Spleen (tissue), 11 donors: ENCODE results near the gene CLIC5. TPM values are rescaled to one million over a fixed set of nuclear protein-coding genes. Genes with fewer than 3 reads are reported as not detected.

Experiments
- DNase-seq: peaks from one replicate; pipeline ENCODE4 v3.0.0-alpha.2; 2020
- H3K27ac ChIP-seq, 8 donors: fragments of 200-600 bp; sonication (generic) in 7 of 8; 1 replicate in 4 of 8; 2 replicates in 4 of 8; pipeline versions ENCODE4 v1.5.0 to v1.8.0; 2016 to 2021; ENCODE audit warnings: inconsistent platforms in 4 of 8, mild to moderate bottlenecking in 4 of 8, moderate library complexity in 1 of 8
- H3K27me3 ChIP-seq, 7 donors: fragments of 200-600 bp; sonication (generic) in 6 of 7; replicated peaks in 1 of 7; 1 replicate in 4 of 7; 2 replicates in 3 of 7; pipeline versions ENCODE4 v1.5.0 to v1.8.0; 2016 to 2021; ENCODE audit warnings: inconsistent platforms in 3 of 7, mild to moderate bottlenecking in 1 of 7
- H3K36me3 ChIP-seq, 6 donors: fragments of 200-600 bp; sonication (generic) in 5 of 6; 1 replicate in 4 of 6; 2 replicates in 2 of 6; pipeline versions ENCODE4 v1.5.0 to v1.8.0; 2016 to 2021; ENCODE audit warnings: inconsistent platforms in 2 of 6
- H3K4me1 ChIP-seq, 6 donors: fragments of 200-600 bp; sonication (generic) in 5 of 6; 1 replicate in 3 of 6; 2 replicates in 3 of 6; pipeline versions ENCODE4 v1.5.0 to v1.8.0; 2016 to 2021; ENCODE audit warnings: inconsistent platforms in 3 of 6
- H3K4me3 ChIP-seq, 8 donors: fragments of 200-600 bp; sonication (generic) in 7 of 8; 1 replicate in 4 of 8; 2 replicates in 4 of 8; pipeline versions ENCODE4 v1.5.0 to v1.8.0; 2016 to 2021; ENCODE audit warnings: inconsistent platforms in 4 of 8, mild to moderate bottlenecking in 4 of 8, moderate library complexity in 2 of 8
- H3K9me3 ChIP-seq, 8 donors: fragments of 200-600 bp; sonication (generic) in 7 of 8; 1 replicate in 4 of 8; 2 replicates in 4 of 8; pipeline versions ENCODE4 v1.5.0 to v1.8.0; 2016 to 2021; ENCODE audit warnings: inconsistent platforms in 4 of 8
- CTCF ChIP-seq, 11 experiments: fragments of 200-600 bp in 7 of 11; fragments of 450-650 bp in 4 of 11; sonication (generic) in 4 of 11; IDR thresholded peaks in 8 of 11; conservative IDR thresholded peaks in 3 of 11; 1 replicate in 7 of 11; 2 replicates in 4 of 11; pipeline versions ENCODE4 v1.4.0 to v1.8.0; 2016 to 2021; ENCODE audit warnings: antibody characterized with exemption in 11 of 11, inconsistent platforms in 4 of 11, mild to moderate bottlenecking in 1 of 11
- POLR2A ChIP-seq, 3 donors: fragments of 450-650 bp; IDR thresholded peaks; one replicate each; pipeline ENCODE4 v1.5.1; 2017; ENCODE audit warnings: antibody characterized with exemption in 3 of 3, mild to moderate bottlenecking in 1 of 3
- POLR2AphosphoS5 ChIP-seq, 3 donors: sonication (generic); formaldehyde crosslinking; IDR thresholded peaks; one replicate each; pipeline ENCODE4 v1.5.1; 2017; ENCODE audit warnings: antibody characterized with exemption in 3 of 3
- WGBS, 5 donors: extraction: QIAGEN DNeasy Blood & Tissue Kit in 3 of 5; methylation state at CpG; one replicate each; pipeline versions ENCODE4 v1.1.5 to v1.1.7; 2013 to 2018; 5-methylcytosine and 5-hydroxymethylcytosine counted together
- intact Hi-C: fragments of 100-400 bp; cut with DNase I; formaldehyde crosslinking; loops from one replicate; pipeline ENCODE4 v1.15.0; 2023; ENCODE audit warnings: low total_unique reads
- polyA plus RNA-seq, 3 donors: library from polyadenylated mRNA; stranded (reverse); fragments of 200-250 nt; gene quantifications; one replicate each; pipeline ENCODE4 v1.2.1, GENCODE V29; 2013
- total RNA-seq, 7 donors: library from RNA; depleted of rRNA in 3 of 7; stranded (reverse); fragments of >200 nt in 3 of 7; fragmentation: NEBNext Ultra II Directional in 4 of 7; extraction: Animal tissue kit (Norgen Biotek cat#: 25700) in 4 of 7; gene quantifications; one replicate each; pipeline versions ENCODE4 v1.1.0 to v1.2.1, GENCODE V29; 2016 to 2021
- donor health status: healthy with polysubstance abuse.
- donor health status: DM: no; HTN: no; CAD: no; lungs with moderate emphysema.
- donor health status: DM: no; HTN: no; CAD: no.
- donor health status: Bipolar disorder and iron deficiency.
- donor health status: healthy.
- donor health status: DM: no; HTN: no; CAD: no.
- donor health status: DM: yes; HTN: yes; CAD: no.

The CLIC5 gene
- total and polyA plus RNA-seq, 10 donors = 2.8 to 189 (median 71.2) TPM

DNA sequence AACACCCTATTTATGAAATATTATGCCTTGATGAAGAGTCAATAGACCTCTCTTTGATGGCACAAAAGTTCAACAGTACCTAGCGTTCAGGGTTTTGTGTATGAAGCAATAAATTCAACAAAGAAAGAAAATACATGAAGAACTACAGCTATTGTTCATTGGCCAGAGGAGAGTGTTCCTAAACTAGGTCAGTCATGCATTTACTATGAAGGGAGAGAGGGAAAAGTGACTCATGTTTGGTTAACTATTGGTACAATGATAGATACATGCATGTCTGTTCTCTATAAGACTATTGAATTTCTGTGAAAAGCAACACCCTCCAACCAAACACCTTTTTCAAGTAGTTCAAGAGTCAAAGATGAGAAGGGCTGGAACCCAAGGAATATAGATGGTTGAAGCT, 50.7 kb downstream of the CLIC5 start:
- Histone ChIP-seq H3K9me3 (peaks cover 0 to 11% (median 2%) of the 10 kb centered on the region in 8 donors), H3K27ac (peak overlapping the region in 4 of 8 donors; percentile 7 to 53 (median 30)), H3K4me1 (peaks cover 0 to 9% (median 4%) of the 10 kb centered on the region in 6 donors), H3K36me3 (no peaks in the 10 kb centered on the region), H3K4me3 (no peak overlapping the region), H3K27me3 (no peaks in the 10 kb centered on the region)
- TF ChIP-seq POLR2A (IDR thresholded peaks at IDR 0.05) (no peak), CTCF (IDR thresholded peaks at IDR 0.05 in 8 of 11, conservative IDR thresholded peaks at IDR 0.05 in 3 of 11) (no peak), POLR2AphosphoS5 (IDR thresholded peaks at IDR 0.05) (no peak)
- WGBS, 5 donors = 90 to 100% (median 95%) methylated on average over 1 of the region's 1 CpG
- no peak for DNase-seq
- intact Hi-C loops = no loop called here

GRCh38 chr6:45964300-45964699, 51.4 kb downstream of the CLIC5 start:
- no peak for DNase-seq
- WGBS, 5 donors = 60 to 78% (median 67%) methylated on average over 2 of the region's 2 CpGs
- intact Hi-C loops = no loop called here

GRCh38 chr6:45963896-45964295, 51.8 kb downstream of the CLIC5 start:
- Histone ChIP-seq H3K4me3 (no peak overlapping the region), H3K27ac (peak overlapping the region in 1 of 8 donors; percentile 33)
- no peak for DNase-seq

More at GRCh38 chr6:45964300-45964699, 51.4 kb downstream of the CLIC5 start:
- H3K4me1 ChIP-seq = peaks cover 0 to 11% (median 1%) of the 10 kb centered on the region in 6 donors
- no peak for TF ChIP-seq POLR2AphosphoS5 (IDR thresholded peaks at IDR 0.05)
- H3K27ac ChIP-seq = peak overlapping the region in 1 of 8 donors; percentile 51
- no peaks in the 10 kb centered on the region for H3K27me3 ChIP-seq
- H3K9me3 ChIP-seq = peaks cover 0 to 11% (median 2%) of the 10 kb centered on the region in 8 donors
- no peak overlapping the region for H3K4me3 ChIP-seq
- H3K36me3 ChIP-seq = no peaks in the 10 kb centered on the region

DNA sequence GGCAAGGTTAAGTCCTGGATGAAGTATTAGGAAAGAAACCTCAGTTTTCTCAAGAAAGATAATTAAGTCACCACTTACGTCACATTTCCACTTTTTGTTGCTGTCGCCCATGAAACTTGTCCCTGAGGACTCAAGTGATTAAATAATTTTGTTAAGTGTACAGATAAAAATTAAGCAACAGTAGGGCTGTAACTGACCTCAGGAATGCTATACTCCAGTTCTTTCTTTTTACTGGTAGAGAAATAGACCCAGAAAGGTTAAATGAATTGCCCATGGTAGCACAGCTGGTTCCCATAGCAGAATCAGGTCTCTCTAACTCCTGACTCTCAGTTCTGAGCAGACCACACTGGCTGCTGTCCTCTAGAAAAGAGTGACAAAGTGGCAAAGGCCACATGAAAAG, 54.5 kb downstream of the CLIC5 start:
- WGBS, 5 donors = 43 to 81% (median 65%) methylated on average over 2 of the region's 2 CpGs
- TF ChIP-seq POLR2AphosphoS5 (IDR thresholded peaks at IDR 0.05) (peak in 1 of 3 donors; percentile 24), POLR2A (IDR thresholded peaks at IDR 0.05) (no peak), CTCF (IDR thresholded peaks at IDR 0.05 in 8 of 11, conservative IDR thresholded peaks at IDR 0.05 in 3 of 11) (no peak)

More at GRCh38 chr6:45963896-45964295, 51.8 kb downstream of the CLIC5 start:
- TF ChIP-seq CTCF (IDR thresholded peaks at IDR 0.05 in 8 of 11, conservative IDR thresholded peaks at IDR 0.05 in 3 of 11) = no peak
- TF ChIP-seq POLR2A (IDR thresholded peaks at IDR 0.05) = no peak
- no peak for TF ChIP-seq POLR2AphosphoS5 (IDR thresholded peaks at IDR 0.05)
- Histone ChIP-seq H3K27me3 (no peaks in the 10 kb centered on the region), H3K4me1 (peaks cover 0 to 11% (median 1%) of the 10 kb centered on the region in 6 donors), H3K9me3 (peaks cover 0 to 11% (median 2%) of the 10 kb centered on the region in 8 donors), H3K36me3 (no peaks in the 10 kb centered on the region)
- intact Hi-C loops = no loop called here

More for the DNA sequence above, 54.5 kb downstream of the CLIC5 start:
- no peaks in the 10 kb centered on the region for H3K36me3 ChIP-seq
- no peak for DNase-seq
- peaks cover 0 to 11% (median 2%) of the 10 kb centered on the region in 8 donors for H3K9me3 ChIP-seq
- intact Hi-C loops = no loop called here
- no peaks in the 10 kb centered on the region for H3K27me3 ChIP-seq
- H3K27ac ChIP-seq = peak overlapping the region in 5 of 8 donors; percentile 41 to 72 (median 49)
- H3K4me3 ChIP-seq = no peak overlapping the region
- peaks cover 0 to 7% (median 1%) of the 10 kb centered on the region in 6 donors for H3K4me1 ChIP-seq
